GM12872 (cell line): ENCODE measurements around the gene EID3.
A peak's percentile ranks its signal among the peaks of the same experiment; 100 is the strongest.

Experiments
- CTCF ChIP-seq: IDR thresholded peaks from 3 replicates; pipeline ENCODE4 v1.5.1; 2011; ENCODE audit warnings: low read depth, mild to moderate bottlenecking, low read length, moderate library complexity; ENCODE audit not compliant: insufficient read depth

EID3 gene

GRCh38 chr12:104292872-104293794 is 10.4 kb upstream of the EID3 start:
- TF ChIP-seq CTCF: no peak

DNA sequence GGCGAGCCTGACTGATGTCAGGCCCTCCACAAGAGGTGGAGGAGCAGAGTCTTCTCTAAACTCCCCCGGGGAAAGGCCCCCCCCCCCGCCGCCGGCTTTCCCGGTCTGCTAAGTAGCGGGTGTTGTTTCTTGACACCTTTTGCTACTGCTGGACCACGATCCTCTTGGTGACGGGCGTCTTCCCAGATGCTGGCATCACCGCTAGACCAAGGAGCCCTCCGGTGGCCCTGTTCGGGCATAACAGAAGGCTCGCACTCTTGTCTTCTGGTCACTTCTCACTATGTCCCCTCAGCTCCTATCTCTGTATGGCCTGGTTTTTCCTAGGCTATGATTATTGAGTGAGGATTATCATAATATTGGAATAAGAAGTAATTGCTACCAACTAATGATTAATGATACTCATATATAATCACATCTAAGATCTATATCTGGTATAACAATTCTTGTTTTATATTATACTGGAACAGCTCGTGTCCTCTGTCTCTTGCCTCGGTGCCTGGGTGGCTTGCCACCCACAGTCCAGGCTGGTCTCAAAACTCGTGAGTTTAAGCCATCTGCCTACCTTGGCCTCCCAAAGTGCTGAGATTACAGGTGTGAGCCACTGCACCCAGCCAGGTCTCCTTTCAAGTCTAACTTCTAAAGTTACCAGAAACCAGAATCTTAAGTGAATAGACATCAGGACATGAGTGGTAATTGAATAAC is 9.2 kb upstream of the EID3 start:
- TF ChIP-seq CTCF: peak; percentile 35; the same call in 2 of the 3 replicates

- no peak for TF ChIP-seq CTCF
These were observed 8.4 kb upstream of the EID3 start for GRCh38 chr12:104294927-104295668.

GRCh38 chr12:104295954-104296353 is 7.6 kb upstream of the EID3 start:
- TF ChIP-seq CTCF: no peak

DNA sequence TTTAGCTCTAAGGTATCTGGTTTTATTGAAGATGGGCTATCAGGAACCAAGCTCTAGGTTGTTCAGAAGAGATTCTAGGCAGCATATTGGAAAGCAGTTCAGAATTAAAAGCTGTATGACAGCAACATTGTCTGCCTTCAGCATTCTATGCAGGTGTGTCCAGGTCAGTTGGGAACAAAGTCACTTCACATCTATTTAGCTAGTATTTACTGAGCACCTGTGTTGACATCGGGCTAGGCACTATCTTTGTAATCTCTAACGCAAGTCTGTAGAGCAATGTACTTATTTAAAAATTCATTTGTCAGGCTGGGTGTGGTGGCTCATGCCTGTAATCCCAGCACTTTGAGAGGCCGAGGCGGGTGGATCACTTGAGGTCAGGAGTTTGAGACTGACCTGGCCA is 6.8 kb upstream of the EID3 start:
- no peak for TF ChIP-seq CTCF

- TF ChIP-seq CTCF: no peak
These were observed 5.9 kb upstream of the EID3 start for GRCh38 chr12:104297477-104298113.
